Measurements from ENCODE around the gene MRO. TPM values are rescaled to one million over a fixed set of nuclear protein-coding genes. Genes with fewer than 3 reads are reported as not detected.

The MRO gene
- total RNA-seq, 1 experiment from 2014 or later = 0.32 TPM

DNA sequence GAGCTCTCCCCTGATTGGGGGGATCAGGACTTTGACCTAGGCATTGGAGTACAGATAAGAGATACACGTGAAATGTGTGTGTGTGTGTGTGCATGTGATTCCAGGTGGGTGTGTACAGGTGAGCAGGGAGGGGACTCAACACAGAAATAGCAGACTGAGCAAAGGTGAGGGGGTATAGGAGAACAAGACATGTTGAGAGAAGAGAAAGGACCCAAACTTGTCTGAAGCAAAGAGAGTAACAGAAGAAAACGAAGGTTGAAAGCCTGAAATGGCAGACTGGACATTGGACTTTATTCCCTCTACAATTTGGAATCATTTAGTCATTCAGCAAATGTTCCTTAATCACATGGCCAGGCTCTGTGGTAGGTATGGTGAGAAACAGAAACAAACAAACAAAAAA lies 23.3 kb downstream of the MRO start:
- CTCF ChIA-PET = no interaction called here
- no peak for TF ChIP-seq EZH2 (IDR thresholded peaks at IDR 0.05; ENCODE audit: borderline replicate concordance, low read depth, low read length, poor library complexity, severe bottlenecking)
- TF ChIP-seq, protein P1, sequence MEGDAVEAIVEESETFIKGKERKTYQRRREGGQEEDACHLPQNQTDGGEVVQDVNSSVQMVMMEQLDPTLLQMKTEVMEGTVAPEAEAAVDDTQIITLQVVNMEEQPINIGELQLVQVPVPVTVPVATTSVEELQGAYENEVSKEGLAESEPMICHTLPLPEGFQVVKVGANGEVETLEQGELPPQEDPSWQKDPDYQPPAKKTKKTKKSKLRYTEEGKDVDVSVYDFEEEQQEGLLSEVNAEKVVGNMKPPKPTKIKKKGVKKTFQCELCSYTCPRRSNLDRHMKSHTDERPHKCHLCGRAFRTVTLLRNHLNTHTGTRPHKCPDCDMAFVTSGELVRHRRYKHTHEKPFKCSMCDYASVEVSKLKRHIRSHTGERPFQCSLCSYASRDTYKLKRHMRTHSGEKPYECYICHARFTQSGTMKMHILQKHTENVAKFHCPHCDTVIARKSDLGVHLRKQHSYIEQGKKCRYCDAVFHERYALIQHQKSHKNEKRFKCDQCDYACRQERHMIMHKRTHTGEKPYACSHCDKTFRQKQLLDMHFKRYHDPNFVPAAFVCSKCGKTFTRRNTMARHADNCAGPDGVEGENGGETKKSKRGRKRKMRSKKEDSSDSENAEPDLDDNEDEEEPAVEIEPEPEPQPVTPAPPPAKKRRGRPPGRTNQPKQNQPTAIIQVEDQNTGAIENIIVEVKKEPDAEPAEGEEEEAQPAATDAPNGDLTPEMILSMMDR (conservative IDR thresholded peaks at IDR 0.05; ENCODE audit: low read depth, low read length) = no peak
- intact Hi-C loops (cut with micrococcal nuclease; ENCODE audit: unreplicated experiment) = no loop called here

DNA sequence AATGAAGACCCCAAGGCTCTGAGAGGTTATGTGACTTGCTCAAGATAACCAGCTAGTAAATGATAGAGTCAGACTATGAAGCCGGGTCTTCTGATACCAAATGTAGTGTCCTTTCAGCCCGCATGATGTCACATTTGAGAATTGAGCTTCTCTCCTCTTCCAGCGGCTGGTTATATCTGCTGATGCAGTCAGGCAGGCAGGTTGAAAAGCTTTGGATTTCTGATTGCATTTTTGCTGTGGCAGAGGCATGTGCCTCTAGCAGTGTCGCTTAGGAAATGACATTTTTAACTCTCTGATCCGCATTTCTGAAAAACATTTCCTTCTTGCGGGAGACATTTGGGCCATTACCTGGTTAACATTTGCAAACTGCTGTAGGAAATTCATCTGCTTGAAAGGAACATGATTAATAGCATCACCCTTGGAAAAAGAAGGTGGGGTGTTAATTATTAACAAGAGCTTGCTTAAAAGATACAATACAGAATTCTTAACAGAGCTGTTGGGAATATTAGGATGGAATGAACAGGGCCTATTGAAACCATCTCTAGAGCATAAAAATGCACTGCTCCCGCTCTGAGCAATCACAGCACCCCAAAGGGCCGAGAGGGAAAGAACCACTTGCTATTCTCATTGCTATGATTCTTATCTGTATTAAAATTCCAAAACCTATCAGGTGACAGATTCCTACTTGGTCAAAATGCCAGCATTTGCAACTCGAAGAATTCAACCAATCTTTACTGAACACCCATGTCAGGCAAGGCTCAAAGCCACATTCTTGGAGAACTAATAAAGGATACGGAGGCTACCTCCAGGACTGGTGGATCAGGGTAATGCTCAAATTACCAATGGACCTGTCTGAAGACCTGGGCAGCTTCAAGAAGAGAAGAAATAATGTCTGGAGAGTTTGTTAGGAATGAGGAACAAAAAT lies 25.9 kb downstream of the MRO start:
- peaks cover 25% of the 10 kb centered on the region for H3K4me1 ChIP-seq (ENCODE audit: insufficient read depth, low read length, poor library complexity, severe bottlenecking)
- BruUV-seq (replicated peaks) = no TSS peak

More for the DNA sequence above, 23.3 kb downstream of the MRO start:
- H3K27ac ChIP-seq (ENCODE audit: low read depth, low read length, poor library complexity, severe bottlenecking) = no peak overlapping the region
- H3K27me3 ChIP-seq (replicated peaks; ENCODE audit: insufficient read depth, low read depth, low read length, poor library complexity) = peaks cover 53% of the 10 kb centered on the region
- BruUV-seq (replicated peaks) = no TSS peak
- no peak for DNase-seq (ENCODE audit: low spot score)
- H3K4me3 ChIP-seq (ENCODE audit: low read depth, low read length, poor library complexity, severe bottlenecking) = no peak overlapping the region
- no peaks in the 10 kb centered on the region for H3K36me3 ChIP-seq (ENCODE audit: insufficient read depth, low read length, poor library complexity, severe bottlenecking)
- no peaks in the 10 kb centered on the region for H3K9me3 ChIP-seq (ENCODE audit: low read depth, low read length, poor library complexity, severe bottlenecking)
- POLR2A ChIA-PET (ENCODE audit: low non-redundant PET) = no interaction called here
- H3K4me1 ChIP-seq (ENCODE audit: insufficient read depth, low read length, poor library complexity, severe bottlenecking) = peaks cover 9% of the 10 kb centered on the region

DNA sequence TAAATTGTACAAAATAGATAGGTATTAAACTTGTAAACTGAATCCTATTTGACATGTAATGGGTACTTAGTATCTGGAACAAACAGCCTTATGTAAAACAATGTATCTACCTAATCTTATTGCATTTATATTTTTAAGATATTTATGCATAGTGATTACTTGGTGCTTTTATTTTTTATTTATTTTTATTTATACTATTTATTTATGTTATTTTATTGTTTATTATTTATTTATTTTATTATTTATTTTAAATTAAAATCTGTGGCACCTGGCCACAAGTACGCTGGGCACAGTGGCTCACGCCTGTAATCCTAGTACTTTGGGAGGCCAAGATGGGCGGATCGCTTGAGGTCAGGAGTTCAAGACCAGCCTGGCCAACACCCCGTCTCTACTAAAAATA lies 26.9 kb downstream of the MRO start:
- ChIA-PET CTCF (no interaction called here), POLR2A (ENCODE audit: low non-redundant PET) (no interaction called here)
- Histone ChIP-seq H3K27ac (ENCODE audit: low read depth, low read length, poor library complexity, severe bottlenecking) (no peak overlapping the region), H3K4me3 (ENCODE audit: low read depth, low read length, poor library complexity, severe bottlenecking) (no peak overlapping the region), H3K4me1 (ENCODE audit: insufficient read depth, low read length, poor library complexity, severe bottlenecking) (peaks cover 25% of the 10 kb centered on the region), H3K36me3 (ENCODE audit: insufficient read depth, low read length, poor library complexity, severe bottlenecking) (no peaks in the 10 kb centered on the region), H3K9me3 (ENCODE audit: low read depth, low read length, poor library complexity, severe bottlenecking) (no peaks in the 10 kb centered on the region), H3K27me3 (replicated peaks; ENCODE audit: insufficient read depth, low read depth, low read length, poor library complexity) (peaks cover 36% of the 10 kb centered on the region)
- no TSS peak for BruUV-seq (replicated peaks)
- TF ChIP-seq, protein P1 (conservative IDR thresholded peaks at IDR 0.05; ENCODE audit: low read depth, low read length) = no peak
- no peak for TF ChIP-seq EZH2 (IDR thresholded peaks at IDR 0.05; ENCODE audit: borderline replicate concordance, low read depth, low read length, poor library complexity, severe bottlenecking)
- no peak for DNase-seq (ENCODE audit: low spot score)
- intact Hi-C loops (cut with micrococcal nuclease; ENCODE audit: unreplicated experiment) = no loop called here

More for the DNA sequence above, 25.9 kb downstream of the MRO start:
- intact Hi-C loops (cut with micrococcal nuclease; ENCODE audit: unreplicated experiment) = no loop called here
- TF ChIP-seq EZH2 (IDR thresholded peaks at IDR 0.05; ENCODE audit: borderline replicate concordance, low read depth, low read length, poor library complexity, severe bottlenecking) = no peak
- TF ChIP-seq, protein P1 (conservative IDR thresholded peaks at IDR 0.05; ENCODE audit: low read depth, low read length) = no peak
- Histone ChIP-seq H3K9me3 (ENCODE audit: low read depth, low read length, poor library complexity, severe bottlenecking) (no peaks in the 10 kb centered on the region), H3K36me3 (ENCODE audit: insufficient read depth, low read length, poor library complexity, severe bottlenecking) (no peaks in the 10 kb centered on the region), H3K4me3 (ENCODE audit: low read depth, low read length, poor library complexity, severe bottlenecking) (no peak overlapping the region), H3K27ac (ENCODE audit: low read depth, low read length, poor library complexity, severe bottlenecking) (no peak overlapping the region), H3K27me3 (replicated peaks; ENCODE audit: insufficient read depth, low read depth, low read length, poor library complexity) (peaks cover 46% of the 10 kb centered on the region)
- CTCF ChIA-PET = no interaction called here
- POLR2A ChIA-PET (ENCODE audit: low non-redundant PET) = no interaction called here
- no peak for DNase-seq (ENCODE audit: low spot score)
